ENCODE measurements around the gene ZBED1.

- TF ChIP-seq POLR2A (IDR thresholded peaks at IDR 0.05; ENCODE audit: low read length): no peak
- no peak for TF ChIP-seq GATA1 (IDR thresholded peaks at IDR 0.05; ENCODE audit: low read depth, low read length)
Measured at GRCh38 chrX:2449135-2449886, 51.5 kb downstream of the ZBED1 start.

Data from erythroblast (primary cell).